HepG2 (cell line): ENCODE data around the gene NFX1.
"Not testable (repeated sequence)": the region's sequence is repeated elsewhere in the genome, so short reads cannot be mapped to it uniquely, and the experiment has no call there.

ENCODE experiments used
- NFRKB ChIP-seq: fragments of 450-650 bp; IDR thresholded peaks from 2 replicates; pipeline ENCODE4 v1.6.1; 2017
- RAD21 ChIP-seq: fragments of 450-650 bp; formaldehyde crosslinking; IDR thresholded peaks from 2 replicates; pipeline ENCODE4 v1.5.0; 2020; ENCODE audit warnings: mild to moderate bottlenecking
- TAF1 ChIP-seq: sonication (generic); formaldehyde crosslinking; IDR thresholded peaks from 2 replicates; pipeline ENCODE4 v1.4.0; 2020; ENCODE audit warnings: missing genetic modification reagents
- TRIM24 ChIP-seq: sonication (generic); formaldehyde crosslinking; IDR thresholded peaks from 2 replicates; pipeline ENCODE4 v1.8.0; 2022; ENCODE audit warnings: mild to moderate bottlenecking, missing genetic modification reagents
- ZNF232 ChIP-seq: sonication (generic); formaldehyde crosslinking; IDR thresholded peaks from 2 replicates; pipeline ENCODE4 v1.4.0; 2020; ENCODE audit warnings: missing genetic modification reagents, borderline replicate concordance

DNA sequence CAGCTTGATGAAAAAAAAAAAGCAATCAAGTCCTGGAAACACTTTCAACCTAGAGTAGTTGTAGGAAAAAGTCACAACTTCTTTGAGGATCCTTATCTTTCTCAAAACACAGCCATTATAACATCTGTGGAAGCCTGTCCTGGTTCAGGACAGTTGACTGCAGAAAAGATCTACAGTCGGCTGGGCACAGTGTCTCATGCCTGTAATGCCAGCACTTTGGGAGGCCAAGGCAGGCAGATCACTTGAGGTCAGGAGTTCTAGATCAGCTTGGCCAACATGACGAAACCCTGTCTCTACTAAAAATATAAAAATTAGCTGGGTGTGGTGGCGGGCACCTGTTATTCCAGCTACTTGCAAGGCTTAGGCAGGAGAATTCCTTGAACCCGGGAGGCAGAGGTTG, 74.5 kb downstream of the NFX1 start:
- not testable (repeated sequence) for TF ChIP-seq TAF1 (CRISPR knock-in tag); TRIM24 (CRISPR knock-in tag); NFRKB; ZNF232 (CRISPR knock-in tag); RAD21 (CRISPR knock-in tag)
